HepG2 (cell line): ENCODE data around the gene RBM47.

Experiments used
- ELF4 ChIP-seq: sonication (generic); formaldehyde crosslinking; IDR thresholded peaks from 2 replicates; pipeline ENCODE4 v1.5.0; 2020; ENCODE audit warnings: missing genetic modification reagents, mild to moderate bottlenecking, moderate library complexity, borderline replicate concordance
- HNF4A ChIP-seq: sonication (generic); formaldehyde crosslinking; IDR thresholded peaks from 2 replicates; pipeline ENCODE4 v1.4.0; 2020; ENCODE audit warnings: missing genetic modification reagents
- KLF16 ChIP-seq, 2 experiments: sonication (generic) in 1 of 2; formaldehyde crosslinking in 1 of 2; IDR thresholded peaks; 2 replicates each; pipeline versions ENCODE4 v1.6.1 to v1.8.0; 2016 to 2023; ENCODE audit warnings: missing genetic modification reagents in 2 of 2, missing compliant biosample characterization in 1 of 2
- MAX ChIP-seq: IDR thresholded peaks from 2 replicates; pipeline ENCODE4 v1.6.1; 2012; ENCODE audit warnings: inconsistent platforms
- PATZ1 ChIP-seq: sonication (generic); formaldehyde crosslinking; IDR thresholded peaks from 2 replicates; pipeline ENCODE4 v1.4.0; 2020; ENCODE audit warnings: missing genetic modification reagents
- PTBP1 ChIP-seq: fragments of 200-400 bp; formaldehyde crosslinking; IDR thresholded peaks from 2 replicates; pipeline ENCODE4 v1.6.1; 2018; ENCODE audit warnings: low read length, low read depth; ENCODE audit not compliant: poor library complexity, severe bottlenecking
- SIN3A ChIP-seq: IDR thresholded peaks from 2 replicates; pipeline ENCODE4 v1.6.1; 2011; ENCODE audit warnings: low read depth, mild to moderate bottlenecking, control low read depth, low read length, borderline replicate concordance
- SMARCC2 ChIP-seq: fragments of 450-650 bp; IDR thresholded peaks from 2 replicates; pipeline ENCODE4 v1.6.1; 2017; ENCODE audit warnings: antibody characterized with exemption, mild to moderate bottlenecking
- YEATS2 ChIP-seq: sonication (generic); formaldehyde crosslinking; IDR thresholded peaks from 2 replicates; pipeline ENCODE4 v1.4.0; 2020; ENCODE audit warnings: missing genetic modification reagents, borderline replicate concordance
- ZFP1 ChIP-seq: IDR thresholded peaks from 2 replicates; pipeline ENCODE4 v1.6.1; 2016
- ZNF138 ChIP-seq: sonication (generic); formaldehyde crosslinking; IDR thresholded peaks from 2 replicates; pipeline ENCODE4 v1.5.0; 2020; ENCODE audit warnings: mild to moderate bottlenecking, low read depth, missing genetic modification reagents
- ZNF235 ChIP-seq: sonication (generic); formaldehyde crosslinking; IDR thresholded peaks from 2 replicates; pipeline ENCODE4 v1.8.1; 2023; ENCODE audit warnings: mild to moderate bottlenecking, missing genetic modification reagents, borderline replicate concordance
- ZNF687 ChIP-seq: sonication (generic); formaldehyde crosslinking; IDR thresholded peaks from 2 replicates; pipeline ENCODE4 v1.5.1; 2020; ENCODE audit warnings: mild to moderate bottlenecking, missing genetic modification reagents, moderate library complexity
- ZNF704 ChIP-seq: sonication (generic); formaldehyde crosslinking; IDR thresholded peaks from 2 replicates; pipeline ENCODE4 v1.8.1; 2023; ENCODE audit warnings: mild to moderate bottlenecking, inconsistent platforms, moderate library complexity, missing genetic modification reagents, borderline replicate concordance

GRCh38 chr4:40437741-40438383, 191.8 kb downstream of the RBM47 start:
- TF ChIP-seq ZNF235, result no peak
- no peak for TF ChIP-seq PTBP1
- TF ChIP-seq SMARCC2, result no peak
- TF ChIP-seq ZNF704 (CRISPR knock-in tag), result no peak
- TF ChIP-seq ZNF138 (CRISPR knock-in tag), result no peak
- TF ChIP-seq KLF16 (CRISPR knock-in tag; IDR thresholded peaks at IDR 0.05), result no peak
- TF ChIP-seq ZFP1 (CRISPR knock-in tag), result no peak
- TF ChIP-seq ELF4 (CRISPR knock-in tag), result no peak
- no peak for TF ChIP-seq YEATS2 (CRISPR knock-in tag)
- TF ChIP-seq PATZ1, result no peak
- no peak for TF ChIP-seq HNF4A
- TF ChIP-seq MAX, result no peak
- no peak for TF ChIP-seq SIN3A
- TF ChIP-seq ZNF687 (CRISPR knock-in tag), result no peak
